ENCODE data around the gene FLNC. TPM values are rescaled to one million over a fixed set of nuclear protein-coding genes. Genes with fewer than 3 reads are reported as not detected.

FLNC gene
- total and polyA plus RNA-seq, 2 of the 13 experiments (the other 11 are each of a cell fraction or from before 2014, with no cell fraction given) = 0.02 TPM; not detected in 1

DNA sequence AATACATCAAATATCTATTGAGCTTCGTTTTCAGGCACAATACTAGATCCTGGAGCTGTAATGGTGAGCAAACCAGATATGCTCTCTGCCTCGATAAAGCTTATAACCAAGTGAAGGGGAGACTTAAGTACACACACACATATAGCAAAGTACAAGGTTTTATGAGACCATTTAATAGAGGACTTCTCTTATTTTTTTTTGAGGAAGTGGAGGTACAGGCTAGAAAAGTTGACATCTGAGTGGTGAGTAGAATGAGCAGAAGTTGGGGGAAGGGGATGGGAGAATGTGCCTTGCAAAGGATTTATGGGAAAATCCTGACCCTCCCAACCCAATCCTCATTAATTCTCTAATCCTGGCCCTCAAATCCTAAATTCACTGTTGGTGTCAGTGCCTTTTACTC is 30.8 kb upstream of the FLNC start (continued):
- TF ChIP-seq, protein P1, sequence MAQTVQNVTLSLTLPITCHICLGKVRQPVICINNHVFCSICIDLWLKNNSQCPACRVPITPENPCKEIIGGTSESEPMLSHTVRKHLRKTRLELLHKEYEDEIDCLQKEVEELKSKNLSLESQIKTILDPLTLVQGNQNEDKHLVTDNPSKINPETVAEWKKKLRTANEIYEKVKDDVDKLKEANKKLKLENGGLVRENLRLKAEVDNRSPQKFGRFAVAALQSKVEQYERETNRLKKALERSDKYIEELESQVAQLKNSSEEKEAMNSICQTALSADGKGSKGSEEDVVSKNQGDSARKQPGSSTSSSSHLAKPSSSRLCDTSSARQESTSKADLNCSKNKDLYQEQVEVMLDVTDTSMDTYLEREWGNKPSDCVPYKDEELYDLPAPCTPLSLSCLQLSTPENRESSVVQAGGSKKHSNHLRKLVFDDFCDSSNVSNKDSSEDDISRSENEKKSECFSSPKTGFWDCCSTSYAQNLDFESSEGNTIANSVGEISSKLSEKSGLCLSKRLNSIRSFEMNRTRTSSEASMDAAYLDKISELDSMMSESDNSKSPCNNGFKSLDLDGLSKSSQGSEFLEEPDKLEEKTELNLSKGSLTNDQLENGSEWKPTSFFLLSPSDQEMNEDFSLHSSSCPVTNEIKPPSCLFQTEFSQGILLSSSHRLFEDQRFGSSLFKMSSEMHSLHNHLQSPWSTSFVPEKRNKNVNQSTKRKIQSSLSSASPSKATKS (CRISPR knock-in tag; IDR thresholded peaks at IDR 0.05) = no peak
- TF ChIP-seq, protein P2, sequence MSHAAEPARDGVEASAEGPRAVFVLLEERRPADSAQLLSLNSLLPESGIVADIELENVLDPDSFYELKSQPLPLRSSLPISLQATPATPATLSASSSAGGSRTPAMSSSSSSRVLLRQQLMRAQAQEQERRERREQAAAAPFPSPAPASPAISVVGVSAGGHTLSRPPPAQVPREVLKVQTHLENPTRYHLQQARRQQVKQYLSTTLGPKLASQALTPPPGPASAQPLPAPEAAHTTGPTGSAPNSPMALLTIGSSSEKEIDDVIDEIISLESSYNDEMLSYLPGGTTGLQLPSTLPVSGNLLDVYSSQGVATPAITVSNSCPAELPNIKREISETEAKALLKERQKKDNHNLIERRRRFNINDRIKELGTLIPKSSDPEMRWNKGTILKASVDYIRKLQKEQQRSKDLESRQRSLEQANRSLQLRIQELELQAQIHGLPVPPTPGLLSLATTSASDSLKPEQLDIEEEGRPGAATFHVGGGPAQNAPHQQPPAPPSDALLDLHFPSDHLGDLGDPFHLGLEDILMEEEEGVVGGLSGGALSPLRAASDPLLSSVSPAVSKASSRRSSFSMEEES (CRISPR knock-in tag; IDR thresholded peaks at IDR 0.05) = no peak
- TF ChIP-seq ZBTB1 (CRISPR knock-in tag; IDR thresholded peaks at IDR 0.05; ENCODE audit: borderline replicate concordance) (no peak), JDP2 (CRISPR knock-in tag; IDR thresholded peaks at IDR 0.05; ENCODE audit: borderline replicate concordance) (no peak)
- TF ChIP-seq, protein P3, sequence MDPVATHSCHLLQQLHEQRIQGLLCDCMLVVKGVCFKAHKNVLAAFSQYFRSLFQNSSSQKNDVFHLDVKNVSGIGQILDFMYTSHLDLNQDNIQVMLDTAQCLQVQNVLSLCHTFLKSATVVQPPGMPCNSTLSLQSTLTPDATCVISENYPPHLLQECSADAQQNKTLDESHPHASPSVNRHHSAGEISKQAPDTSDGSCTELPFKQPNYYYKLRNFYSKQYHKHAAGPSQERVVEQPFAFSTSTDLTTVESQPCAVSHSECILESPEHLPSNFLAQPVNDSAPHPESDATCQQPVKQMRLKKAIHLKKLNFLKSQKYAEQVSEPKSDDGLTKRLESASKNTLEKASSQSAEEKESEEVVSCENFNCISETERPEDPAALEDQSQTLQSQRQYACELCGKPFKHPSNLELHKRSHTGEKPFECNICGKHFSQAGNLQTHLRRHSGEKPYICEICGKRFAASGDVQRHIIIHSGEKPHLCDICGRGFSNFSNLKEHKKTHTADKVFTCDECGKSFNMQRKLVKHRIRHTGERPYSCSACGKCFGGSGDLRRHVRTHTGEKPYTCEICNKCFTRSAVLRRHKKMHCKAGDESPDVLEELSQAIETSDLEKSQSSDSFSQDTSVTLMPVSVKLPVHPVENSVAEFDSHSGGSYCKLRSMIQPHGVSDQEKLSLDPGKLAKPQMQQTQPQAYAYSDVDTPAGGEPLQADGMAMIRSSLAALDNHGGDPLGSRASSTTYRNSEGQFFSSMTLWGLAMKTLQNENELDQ (CRISPR knock-in tag; IDR thresholded peaks at IDR 0.05; ENCODE audit: borderline replicate concordance) = no peak
- TF ChIP-seq, protein P4, sequence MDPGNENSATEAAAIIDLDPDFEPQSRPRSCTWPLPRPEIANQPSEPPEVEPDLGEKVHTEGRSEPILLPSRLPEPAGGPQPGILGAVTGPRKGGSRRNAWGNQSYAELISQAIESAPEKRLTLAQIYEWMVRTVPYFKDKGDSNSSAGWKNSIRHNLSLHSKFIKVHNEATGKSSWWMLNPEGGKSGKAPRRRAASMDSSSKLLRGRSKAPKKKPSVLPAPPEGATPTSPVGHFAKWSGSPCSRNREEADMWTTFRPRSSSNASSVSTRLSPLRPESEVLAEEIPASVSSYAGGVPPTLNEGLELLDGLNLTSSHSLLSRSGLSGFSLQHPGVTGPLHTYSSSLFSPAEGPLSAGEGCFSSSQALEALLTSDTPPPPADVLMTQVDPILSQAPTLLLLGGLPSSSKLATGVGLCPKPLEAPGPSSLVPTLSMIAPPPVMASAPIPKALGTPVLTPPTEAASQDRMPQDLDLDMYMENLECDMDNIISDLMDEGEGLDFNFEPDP (CRISPR knock-in tag; conservative IDR thresholded peaks at IDR 0.05) = no peak
